Activated CD8-positive, alpha-beta memory T cell treated with anti-CD3 and anti-CD28 coated beads for 48 hours (primary cell): ENCODE results near the gene OR2V2.

Source experiments
- DNase-seq, 3 experiments: peaks; one replicate each; pipeline ENCODE4 v3.0.0-alpha.2; 2020; ENCODE audit warnings: low read depth in 2 of 3, low spot score in 2 of 3

The OR2V2 gene

DNA sequence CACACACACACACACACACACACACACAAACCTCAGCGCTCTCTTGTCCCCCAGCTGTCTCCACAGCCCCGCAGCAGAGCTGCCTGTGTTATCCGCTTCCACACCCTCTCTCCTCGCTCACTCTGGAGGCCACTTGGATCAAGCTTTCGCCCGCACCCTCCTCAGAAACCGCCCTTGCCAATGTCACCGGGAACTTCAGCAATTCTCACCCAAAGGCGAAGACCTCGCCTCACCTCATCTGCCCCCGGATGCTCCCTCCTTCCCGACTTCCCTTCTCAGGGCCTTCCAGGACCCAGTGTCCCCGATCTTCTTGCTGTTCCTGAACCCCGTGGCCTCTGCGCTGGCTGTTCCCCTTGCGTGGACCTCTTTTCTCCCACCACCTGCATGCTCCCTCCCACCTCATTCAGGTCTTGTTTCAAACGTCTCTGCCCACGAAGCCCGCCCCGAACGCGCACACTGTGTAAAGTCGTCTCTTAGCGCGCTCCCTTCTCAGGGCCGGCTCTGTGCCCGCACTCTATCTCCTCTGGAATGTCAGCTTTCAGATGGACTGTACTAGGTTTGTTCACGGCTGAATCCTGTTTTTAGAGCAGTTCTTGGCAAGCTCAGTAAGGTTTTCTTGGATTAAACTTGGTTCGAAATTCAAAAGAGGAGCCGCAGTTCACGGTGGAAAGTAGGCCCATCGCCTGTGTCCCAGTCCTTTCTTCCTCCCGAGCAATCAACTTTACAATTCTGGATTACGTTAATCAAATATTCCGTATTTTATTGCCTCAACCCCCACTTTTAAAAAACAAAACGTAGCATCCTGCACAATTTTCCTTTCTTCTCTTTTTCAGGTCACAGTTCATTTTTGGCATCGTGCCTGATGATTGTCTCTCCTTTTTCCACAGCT is 58.6 kb downstream of the OR2V2 start:
- no peak for DNase-seq

DNA sequence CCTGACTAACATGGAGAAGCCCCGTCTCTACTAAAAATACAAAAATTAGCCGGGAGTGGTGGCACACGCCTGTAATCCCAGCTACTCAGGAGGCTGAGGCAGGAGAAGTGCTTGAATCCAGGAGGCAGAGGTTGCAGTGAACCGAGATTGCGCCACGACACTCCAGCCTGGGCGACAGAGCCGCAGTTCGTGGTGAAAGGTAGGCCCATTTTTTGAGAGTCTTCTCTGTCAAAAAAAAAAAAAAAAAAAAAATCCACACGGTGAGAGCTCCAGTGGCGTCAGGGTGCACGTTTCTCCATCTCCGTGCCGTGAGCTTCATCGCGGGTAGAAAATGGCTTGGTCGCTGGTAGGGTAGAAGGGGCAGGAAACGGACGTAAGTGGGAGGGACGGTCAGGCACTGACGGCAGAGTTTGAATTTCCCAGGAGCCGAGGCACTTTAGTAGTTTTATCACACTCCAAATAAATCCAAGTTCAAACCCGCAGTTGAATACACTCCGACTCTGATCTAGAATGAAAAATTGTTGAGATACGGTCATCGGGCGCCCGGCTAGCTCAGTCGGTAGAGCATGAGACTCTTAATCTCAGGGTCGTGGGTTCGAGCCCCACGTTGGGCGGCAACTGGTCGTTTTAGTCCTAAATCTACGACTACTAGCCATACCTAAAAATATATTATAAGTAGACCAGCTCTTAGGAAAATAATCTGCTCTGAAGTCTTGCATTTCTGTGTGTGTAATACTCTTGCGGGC is 60.0 kb downstream of the OR2V2 start:
- peak in 2 of 3 experiments; percentile 95 to 98 for DNase-seq

DNA sequence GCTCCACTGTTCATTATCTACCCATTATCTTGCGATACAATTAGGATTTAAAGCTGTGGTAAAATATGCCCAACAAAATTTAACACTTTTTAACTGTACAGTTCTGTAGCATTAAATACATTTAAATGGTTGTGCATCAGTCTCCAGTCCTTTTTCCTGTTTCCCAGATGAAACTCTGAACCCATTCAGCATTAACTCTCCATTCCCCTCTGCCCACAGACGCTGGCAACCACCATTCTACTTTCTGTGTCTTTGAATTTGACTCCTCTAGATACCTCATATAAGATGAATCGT is 60.5 kb downstream of the OR2V2 start:
- no peak for DNase-seq
